ENCODE measurements around the gene MDM2.

DNA sequence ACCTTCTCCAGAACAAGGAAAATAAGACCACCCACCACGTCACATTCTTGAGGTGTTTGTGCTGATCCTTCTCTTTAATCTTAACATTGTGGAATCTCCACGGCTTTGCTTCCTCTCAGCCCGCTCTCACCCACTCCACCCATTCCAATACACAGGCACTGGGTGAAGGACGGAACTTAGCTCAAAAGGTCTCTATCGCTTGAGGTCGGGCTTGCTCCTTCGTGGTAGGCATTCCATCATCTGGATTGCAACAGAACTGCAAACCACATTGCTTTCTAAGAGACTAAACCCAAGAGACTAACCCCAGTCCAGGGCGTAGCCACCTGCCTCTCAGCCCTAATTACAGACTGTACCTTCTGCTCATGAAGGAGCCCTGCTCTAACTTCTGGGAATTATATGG is 24.0 kb upstream of the MDM2 start:
- TF ChIP-seq, protein P1, sequence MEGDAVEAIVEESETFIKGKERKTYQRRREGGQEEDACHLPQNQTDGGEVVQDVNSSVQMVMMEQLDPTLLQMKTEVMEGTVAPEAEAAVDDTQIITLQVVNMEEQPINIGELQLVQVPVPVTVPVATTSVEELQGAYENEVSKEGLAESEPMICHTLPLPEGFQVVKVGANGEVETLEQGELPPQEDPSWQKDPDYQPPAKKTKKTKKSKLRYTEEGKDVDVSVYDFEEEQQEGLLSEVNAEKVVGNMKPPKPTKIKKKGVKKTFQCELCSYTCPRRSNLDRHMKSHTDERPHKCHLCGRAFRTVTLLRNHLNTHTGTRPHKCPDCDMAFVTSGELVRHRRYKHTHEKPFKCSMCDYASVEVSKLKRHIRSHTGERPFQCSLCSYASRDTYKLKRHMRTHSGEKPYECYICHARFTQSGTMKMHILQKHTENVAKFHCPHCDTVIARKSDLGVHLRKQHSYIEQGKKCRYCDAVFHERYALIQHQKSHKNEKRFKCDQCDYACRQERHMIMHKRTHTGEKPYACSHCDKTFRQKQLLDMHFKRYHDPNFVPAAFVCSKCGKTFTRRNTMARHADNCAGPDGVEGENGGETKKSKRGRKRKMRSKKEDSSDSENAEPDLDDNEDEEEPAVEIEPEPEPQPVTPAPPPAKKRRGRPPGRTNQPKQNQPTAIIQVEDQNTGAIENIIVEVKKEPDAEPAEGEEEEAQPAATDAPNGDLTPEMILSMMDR (IDR thresholded peaks at IDR 0.05; ENCODE audit: low read length): no peak
- TF ChIP-seq EZH2 (optimal IDR thresholded peaks at IDR 0.05; ENCODE audit: low read depth, low read length): no peak
- TF ChIP-seq EZH2phosphoT487 (IDR thresholded peaks at IDR 0.05; ENCODE audit: low read length): no peak
